IgD-negative memory B cell (primary cell): ENCODE results near the gene IQSEC1. TPM values are rescaled to one million over a fixed set of nuclear protein-coding genes. Genes with fewer than 3 reads are reported as not detected.
A peak's percentile ranks its signal among the peaks of the same experiment; 100 is the strongest.

ENCODE experiments used
- H3K27ac Mint-ChIP-seq, 3 donors: one replicate each; pipeline ENCODE4 v1.8.0; 2020 to 2022; ENCODE audit warnings: mild to moderate bottlenecking in 3 of 3, mixed read lengths in 3 of 3, moderate library complexity in 1 of 3
- H3K27me3 Mint-ChIP-seq: one replicate; pipeline ENCODE4 v1.8.0; 2021; ENCODE audit warnings: mixed read lengths
- H3K36me3 Mint-ChIP-seq: one replicate; pipeline ENCODE4 v1.8.0; 2020; ENCODE audit warnings: mild to moderate bottlenecking, mixed read lengths
- H3K4me1 Mint-ChIP-seq, 3 donors: one replicate each; pipeline ENCODE4 v1.8.0; 2020 to 2022; ENCODE audit warnings: mixed read lengths in 3 of 3, mild to moderate bottlenecking in 1 of 3
- H3K4me3 Mint-ChIP-seq, 4 donors: one replicate each; pipeline ENCODE4 v1.8.0; 2020 to 2022; ENCODE audit warnings: mild to moderate bottlenecking in 4 of 4, mixed read lengths in 4 of 4, moderate library complexity in 3 of 4
- H3K9me3 Mint-ChIP-seq, 3 donors: one replicate each; pipeline ENCODE4 v1.8.0; 2020 to 2021; ENCODE audit warnings: mixed read lengths in 3 of 3, mild to moderate bottlenecking in 1 of 3
- polyA plus RNA-seq: library from polyadenylated mRNA; unstranded; fragments of 300-500 nt; fragmentation: Illumina TruSeq; gene quantifications from one replicate; pipeline ENCODE4 v1.2.3, GENCODE V29; 2021

Gene IQSEC1
- polyA plus RNA-seq, 1 donor from 2014 or later, result 52.5 TPM

- H3K9me3 Mint-ChIP-seq, result no peaks in the 10 kb centered on the region
Measured at GRCh38 chr3:13013994-13014754, 59.1 kb downstream of the IQSEC1 start.

GRCh38 chr3:13013566-13013965 is 59.7 kb downstream of the IQSEC1 start:
- Mint-ChIP-seq H3K4me3 (peak overlapping the region; percentile 78 to 92 (median 87)), H3K9me3 (no peaks in the 10 kb centered on the region), H3K4me1 (peaks cover 53 to 71% (median 61%) of the 10 kb centered on the region in 3 donors), H3K36me3 (peaks cover 11% of the 10 kb centered on the region), H3K27ac (peak overlapping the region; percentile 96 to 99 (median 98)), H3K27me3 (no peaks in the 10 kb centered on the region)

More at GRCh38 chr3:13013994-13014754, 59.1 kb downstream of the IQSEC1 start:
- no peaks in the 10 kb centered on the region for H3K27me3 Mint-ChIP-seq
- peak overlapping the region; percentile 82 to 92 (median 89) for H3K4me3 Mint-ChIP-seq
- peaks cover 11% of the 10 kb centered on the region for H3K36me3 Mint-ChIP-seq
- peak overlapping the region; percentile 96 to 99 (median 98) for H3K27ac Mint-ChIP-seq
- H3K4me1 Mint-ChIP-seq, result peaks cover 47 to 69% (median 62%) of the 10 kb centered on the region in 3 donors

DNA sequence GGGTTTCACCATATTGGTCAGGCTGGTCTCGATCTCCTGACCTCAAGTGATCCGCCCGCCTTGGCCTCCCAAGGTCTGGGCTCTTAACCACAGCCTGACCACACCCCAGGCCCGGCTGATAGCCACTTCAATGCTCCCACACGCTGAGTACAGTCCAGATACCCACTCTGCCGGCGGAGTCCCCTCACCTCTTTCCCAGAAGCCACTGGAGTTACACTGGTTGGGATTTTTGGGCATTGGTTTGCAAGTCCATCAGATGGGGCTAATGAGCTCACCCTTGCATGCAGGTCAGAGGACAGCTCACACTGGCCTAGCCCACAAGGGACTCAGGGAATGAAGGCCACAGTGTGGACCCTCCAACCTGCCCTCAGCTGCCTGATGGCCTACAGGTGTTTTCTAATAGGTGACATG is 60.1 kb downstream of the IQSEC1 start:
- Mint-ChIP-seq H3K27me3 (no peaks in the 10 kb centered on the region), H3K4me3 (peak overlapping the region; percentile 55 to 92 (median 83)), H3K9me3 (no peaks in the 10 kb centered on the region), H3K36me3 (peaks cover 13% of the 10 kb centered on the region), H3K27ac (peak overlapping the region; percentile 96 to 99 (median 98)), H3K4me1 (peaks cover 57 to 72% (median 63%) of the 10 kb centered on the region in 3 donors)

- peaks cover 55 to 72% (median 62%) of the 10 kb centered on the region in 3 donors for H3K4me1 Mint-ChIP-seq
- no peaks in the 10 kb centered on the region for H3K27me3 Mint-ChIP-seq
- H3K4me3 Mint-ChIP-seq, result peak overlapping the region; percentile 76 to 92 (median 82)
- H3K36me3 Mint-ChIP-seq, result peaks cover 13% of the 10 kb centered on the region
- peak overlapping the region; percentile 96 to 99 (median 98) for H3K27ac Mint-ChIP-seq
- H3K9me3 Mint-ChIP-seq, result no peaks in the 10 kb centered on the region
Measured at GRCh38 chr3:13012221-13012691, 61.0 kb downstream of the IQSEC1 start.

DNA sequence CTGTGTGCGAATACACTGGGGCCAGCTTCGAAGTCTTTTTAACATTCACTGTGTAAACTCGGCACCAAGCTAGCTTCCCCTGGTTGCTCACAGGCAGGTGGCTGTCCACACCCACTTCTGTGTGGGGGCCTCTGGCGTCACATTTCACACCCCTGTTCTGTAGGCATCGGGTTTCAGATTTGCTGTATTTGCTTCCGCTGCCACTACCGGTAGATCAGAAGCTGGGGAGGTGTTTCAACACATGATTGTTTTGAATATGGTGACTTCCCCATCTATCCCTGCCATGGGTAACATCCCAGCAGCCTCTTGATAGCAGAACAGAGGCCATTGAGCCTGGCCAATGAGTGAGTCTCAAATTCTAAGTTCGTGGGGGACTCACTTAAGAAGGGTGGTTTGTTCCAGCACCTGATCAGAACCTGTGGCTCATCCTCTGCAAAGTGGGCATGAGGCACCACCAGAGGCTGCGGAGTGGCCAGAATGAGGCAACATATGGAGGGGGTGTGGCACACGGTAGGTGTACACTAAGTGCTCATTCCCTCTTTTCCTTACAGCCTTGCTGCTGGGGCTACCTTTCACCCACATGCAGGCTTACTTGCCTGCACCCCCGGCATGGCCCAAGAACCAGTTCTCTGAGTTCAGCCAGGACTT is 61.5 kb downstream of the IQSEC1 start:
- H3K27ac Mint-ChIP-seq, result peak overlapping the region; percentile 96 to 99 (median 98)
- H3K4me3 Mint-ChIP-seq, result peak overlapping the region; percentile 61 to 92 (median 82)
- H3K4me1 Mint-ChIP-seq, result peaks cover 49 to 71% (median 56%) of the 10 kb centered on the region in 3 donors
- peaks cover 13% of the 10 kb centered on the region for H3K36me3 Mint-ChIP-seq
- H3K27me3 Mint-ChIP-seq, result no peaks in the 10 kb centered on the region
- no peaks in the 10 kb centered on the region for H3K9me3 Mint-ChIP-seq

DNA sequence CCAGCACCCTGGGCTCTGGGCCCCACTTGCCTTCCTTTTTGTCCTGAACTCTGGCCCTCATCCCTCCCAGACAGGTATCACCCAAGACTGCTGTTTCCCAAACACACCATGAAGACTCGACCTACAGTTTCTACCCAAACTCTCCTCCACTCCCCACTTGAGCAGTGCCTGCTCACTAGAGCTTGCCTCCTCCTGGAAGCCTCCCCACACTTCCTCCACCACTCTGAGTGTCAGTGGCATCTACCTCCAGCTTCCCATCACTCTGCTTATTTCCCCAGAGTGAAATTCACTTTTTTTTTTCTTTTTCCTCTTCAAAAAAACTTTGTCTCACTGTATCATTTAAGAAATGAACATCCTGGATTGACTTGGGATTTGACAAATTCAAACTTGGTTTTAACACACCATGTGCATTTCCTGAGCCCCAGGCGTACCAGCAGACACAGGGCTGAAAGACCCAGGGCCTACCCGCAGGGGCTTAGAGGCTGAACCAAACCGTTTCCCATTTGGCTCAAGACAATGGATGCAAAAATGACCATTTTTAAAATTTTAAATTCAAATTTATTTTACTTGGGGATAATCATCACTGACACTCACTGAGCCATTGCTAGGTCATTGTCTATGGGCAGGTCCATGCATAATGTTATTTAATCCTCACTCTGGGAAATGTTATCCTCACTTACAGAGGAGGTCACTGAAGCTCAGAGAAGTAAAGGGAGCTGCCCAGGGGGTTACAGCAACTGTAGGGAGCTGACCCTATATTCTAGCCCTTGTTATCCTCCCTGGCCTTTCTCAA is 62.3 kb downstream of the IQSEC1 start:
- Mint-ChIP-seq H3K27ac (peak overlapping the region; percentile 96 to 99 (median 98)), H3K27me3 (no peaks in the 10 kb centered on the region), H3K36me3 (peaks cover 10% of the 10 kb centered on the region), H3K4me1 (peaks cover 44 to 70% (median 54%) of the 10 kb centered on the region in 3 donors), H3K9me3 (no peaks in the 10 kb centered on the region), H3K4me3 (peak overlapping the region; percentile 61 to 96 (median 85))

DNA sequence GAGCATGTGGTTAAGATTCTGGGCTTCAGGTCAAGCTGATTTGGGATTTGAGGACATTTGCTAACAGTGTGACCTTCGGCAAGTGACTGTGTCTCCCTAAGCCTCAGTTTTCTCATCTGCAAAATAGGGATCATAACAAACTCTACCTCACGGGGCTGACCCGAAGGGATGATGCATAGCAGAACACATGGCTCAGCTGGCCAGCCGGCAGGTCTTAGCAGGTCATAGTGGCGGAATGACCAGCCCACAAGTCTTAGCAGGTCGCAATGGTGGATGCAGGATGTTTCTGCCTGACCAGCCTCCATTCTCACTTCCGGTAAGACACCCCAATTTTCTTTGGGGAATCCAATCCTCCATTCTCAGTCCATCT is 63.3 kb downstream of the IQSEC1 start:
- Mint-ChIP-seq H3K4me3 (peak overlapping the region; percentile 78 to 96 (median 86)), H3K4me1 (peaks cover 44 to 78% (median 59%) of the 10 kb centered on the region in 3 donors), H3K27me3 (no peaks in the 10 kb centered on the region), H3K9me3 (no peaks in the 10 kb centered on the region), H3K36me3 (peaks cover 10% of the 10 kb centered on the region), H3K27ac (peak overlapping the region; percentile 96 to 99 (median 98))

DNA sequence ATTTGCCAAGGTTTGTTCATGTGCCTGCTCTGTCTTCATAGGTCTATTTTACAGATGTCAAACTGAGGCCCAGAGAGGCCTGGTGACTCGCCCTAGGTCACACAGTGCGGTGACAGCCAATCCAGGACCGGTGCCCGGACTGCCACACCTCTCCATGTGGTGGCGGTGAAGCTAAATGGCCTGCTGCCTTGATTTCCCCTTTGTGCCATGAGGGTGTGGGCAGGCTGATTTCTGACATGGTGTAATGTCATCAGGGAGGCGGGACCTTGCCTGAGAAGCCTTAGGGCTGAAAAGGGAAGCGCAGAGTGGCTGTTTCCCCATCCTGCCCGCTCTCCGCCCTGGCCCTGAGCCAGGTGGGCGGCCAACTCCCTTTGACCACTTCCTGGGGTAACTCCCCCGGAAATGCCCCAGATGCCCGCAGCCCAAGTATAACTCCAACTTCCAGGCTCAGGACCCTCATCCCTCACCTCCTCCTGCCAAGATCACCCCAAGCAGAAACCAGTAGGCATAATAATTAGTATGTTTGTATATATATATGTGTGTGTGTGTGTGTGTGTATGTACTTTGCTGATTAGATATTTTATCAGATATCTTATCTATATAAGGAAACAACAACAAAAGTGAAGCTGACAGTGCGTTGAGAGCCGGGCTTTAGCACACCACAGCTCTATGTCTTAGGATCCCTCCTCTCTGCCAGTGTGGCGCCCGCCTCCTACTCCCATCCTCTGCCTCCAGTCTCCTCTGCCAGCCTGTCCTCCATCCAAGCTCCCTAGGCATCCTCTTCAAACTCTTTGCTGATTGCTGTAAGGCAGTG is 63.9 kb downstream of the IQSEC1 start:
- H3K9me3 Mint-ChIP-seq, result no peaks in the 10 kb centered on the region
- H3K27ac Mint-ChIP-seq, result peak overlapping the region; percentile 96 to 99 (median 98)
- no peaks in the 10 kb centered on the region for H3K27me3 Mint-ChIP-seq
- peaks cover 45 to 82% (median 62%) of the 10 kb centered on the region in 3 donors for H3K4me1 Mint-ChIP-seq
- H3K36me3 Mint-ChIP-seq, result peaks cover 10% of the 10 kb centered on the region
- peak overlapping the region; percentile 77 to 96 (median 86) for H3K4me3 Mint-ChIP-seq

GRCh38 chr3:13008155-13008995 is 64.9 kb downstream of the IQSEC1 start:
- Mint-ChIP-seq H3K27me3 (no peaks in the 10 kb centered on the region), H3K27ac (peak overlapping the region; percentile 96 to 99 (median 98)), H3K4me3 (peak overlapping the region; percentile 16 to 96 (median 84))

DNA sequence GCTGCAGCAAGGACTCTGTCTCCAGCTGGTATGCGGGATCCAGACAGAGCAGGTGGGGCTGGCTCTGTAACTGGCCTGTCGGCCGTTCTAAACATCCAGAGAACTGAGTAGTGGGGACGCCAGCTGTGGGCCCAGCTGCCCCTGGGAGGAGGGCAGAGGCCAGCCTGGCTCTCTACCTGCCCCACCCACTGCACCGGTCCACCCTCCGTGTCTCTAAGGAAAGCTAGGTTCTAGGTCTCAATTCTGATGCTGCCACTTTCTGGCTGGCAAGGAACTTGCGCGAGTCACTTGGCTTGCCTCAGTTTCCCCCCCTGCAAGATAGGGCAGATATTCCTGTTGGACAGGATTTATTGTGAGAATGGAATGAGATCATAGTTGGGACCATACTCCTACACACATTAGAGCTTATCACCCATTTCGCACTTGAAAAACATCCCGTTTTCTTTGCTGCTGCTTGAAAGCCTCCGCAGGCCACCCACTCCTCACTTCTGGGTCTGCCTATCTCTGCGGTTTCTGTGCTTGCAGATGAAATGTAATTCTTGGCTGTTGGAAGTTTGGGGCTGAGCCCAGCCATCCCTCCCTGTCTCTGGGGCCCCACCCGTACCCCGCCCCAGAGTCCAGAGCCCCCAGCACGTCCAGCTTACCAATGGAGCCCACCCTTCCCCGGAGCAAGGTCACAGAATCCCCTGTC is 65.8 kb downstream of the IQSEC1 start:
- peaks cover 56 to 86% (median 69%) of the 10 kb centered on the region in 3 donors for H3K4me1 Mint-ChIP-seq
- H3K9me3 Mint-ChIP-seq, result no peaks in the 10 kb centered on the region
- H3K4me3 Mint-ChIP-seq, result peak overlapping the region in 2 of 4 donors; percentile 77 to 96
- H3K27me3 Mint-ChIP-seq, result no peaks in the 10 kb centered on the region
- H3K27ac Mint-ChIP-seq, result peak overlapping the region in 2 of 3 donors; percentile 67 to 96
- peaks cover 8% of the 10 kb centered on the region for H3K36me3 Mint-ChIP-seq

More at GRCh38 chr3:13008155-13008995, 64.9 kb downstream of the IQSEC1 start:
- no peaks in the 10 kb centered on the region for H3K9me3 Mint-ChIP-seq
- peaks cover 11% of the 10 kb centered on the region for H3K36me3 Mint-ChIP-seq
- peaks cover 51 to 85% (median 68%) of the 10 kb centered on the region in 3 donors for H3K4me1 Mint-ChIP-seq

- peaks cover 8% of the 10 kb centered on the region for H3K36me3 Mint-ChIP-seq
- H3K4me1 Mint-ChIP-seq, result peaks cover 54 to 83% (median 67%) of the 10 kb centered on the region in 3 donors
- no peaks in the 10 kb centered on the region for H3K27me3 Mint-ChIP-seq
- H3K9me3 Mint-ChIP-seq, result no peaks in the 10 kb centered on the region
- H3K4me3 Mint-ChIP-seq, result peak overlapping the region in 2 of 4 donors; percentile 27 to 76
- peak overlapping the region; percentile 59 to 90 (median 83) for H3K27ac Mint-ChIP-seq
Measured at GRCh38 chr3:13006216-13006990, 66.8 kb downstream of the IQSEC1 start.

DNA sequence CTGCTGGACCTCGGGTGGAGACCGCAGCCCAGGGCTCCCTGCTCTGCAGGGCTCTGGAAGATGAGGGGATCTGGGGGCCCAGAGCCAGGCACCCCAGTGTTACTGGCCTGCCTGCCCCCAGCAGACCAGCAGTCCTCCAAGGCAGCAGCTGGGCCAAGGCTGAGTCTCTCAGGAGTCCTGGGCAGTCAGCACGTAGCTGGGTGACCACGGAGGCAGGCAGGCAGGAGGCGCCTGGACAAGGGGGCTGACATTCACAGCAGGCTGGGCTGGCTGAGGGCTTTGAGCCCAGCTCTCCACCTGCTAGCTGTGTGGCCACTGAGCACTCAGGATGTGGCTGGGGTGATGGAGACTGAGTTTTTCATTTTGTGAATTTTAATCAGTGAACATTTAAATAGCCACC is 67.9 kb downstream of the IQSEC1 start:
- peak overlapping the region in 1 of 3 donors; percentile 90 for H3K27ac Mint-ChIP-seq
- no peaks in the 10 kb centered on the region for H3K27me3 Mint-ChIP-seq
- H3K36me3 Mint-ChIP-seq, result peaks cover 5% of the 10 kb centered on the region
- H3K4me3 Mint-ChIP-seq, result peak overlapping the region in 3 of 4 donors; percentile 27 to 69 (median 49)
- H3K4me1 Mint-ChIP-seq, result peaks cover 51 to 82% (median 62%) of the 10 kb centered on the region in 3 donors
- H3K9me3 Mint-ChIP-seq, result no peaks in the 10 kb centered on the region
